SH-SY5Y (cell line): Measurements from ENCODE around the gene OBSCN.

Experiments
- GATA2 ChIP-seq: IDR thresholded peaks from 2 replicates; pipeline ENCODE4 v1.6.1; 2011; ENCODE audit warnings: mild to moderate bottlenecking, low read depth, low read length
- GATA3 ChIP-seq: IDR thresholded peaks from 2 replicates; pipeline ENCODE4 v1.6.1; 2011; ENCODE audit warnings: low read depth, mild to moderate bottlenecking, low read length, moderate library complexity

OBSCN gene

GRCh38 chr1:228385232-228385631, 177.4 kb downstream of the OBSCN start:
- TF ChIP-seq GATA3 (no peak), GATA2 (no peak)

- TF ChIP-seq GATA3 (no peak), GATA2 (no peak)
Observed at GRCh38 chr1:228387321-228387720, 179.5 kb downstream of the OBSCN start.

DNA sequence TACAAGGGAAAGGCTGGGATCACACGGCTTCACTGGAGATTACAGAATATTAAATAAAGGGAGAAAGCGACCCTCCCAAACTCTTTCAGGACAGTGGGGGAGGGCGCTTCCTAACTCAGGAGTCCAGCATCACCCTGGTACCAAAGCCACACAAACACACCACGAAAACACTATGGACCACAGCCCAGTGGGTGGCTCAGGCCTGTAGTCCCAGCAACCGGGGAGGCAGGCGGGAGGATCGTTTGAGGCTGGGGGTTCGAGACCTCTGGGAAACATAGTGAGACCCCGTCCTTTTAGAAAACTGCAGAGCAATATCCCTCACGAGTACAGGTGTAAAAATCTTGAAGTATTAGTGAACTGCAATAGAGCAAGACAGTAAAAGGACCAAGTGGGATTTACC, 182.8 kb downstream of the OBSCN start:
- TF ChIP-seq GATA2, result no peak
- TF ChIP-seq GATA3, result no peak

DNA sequence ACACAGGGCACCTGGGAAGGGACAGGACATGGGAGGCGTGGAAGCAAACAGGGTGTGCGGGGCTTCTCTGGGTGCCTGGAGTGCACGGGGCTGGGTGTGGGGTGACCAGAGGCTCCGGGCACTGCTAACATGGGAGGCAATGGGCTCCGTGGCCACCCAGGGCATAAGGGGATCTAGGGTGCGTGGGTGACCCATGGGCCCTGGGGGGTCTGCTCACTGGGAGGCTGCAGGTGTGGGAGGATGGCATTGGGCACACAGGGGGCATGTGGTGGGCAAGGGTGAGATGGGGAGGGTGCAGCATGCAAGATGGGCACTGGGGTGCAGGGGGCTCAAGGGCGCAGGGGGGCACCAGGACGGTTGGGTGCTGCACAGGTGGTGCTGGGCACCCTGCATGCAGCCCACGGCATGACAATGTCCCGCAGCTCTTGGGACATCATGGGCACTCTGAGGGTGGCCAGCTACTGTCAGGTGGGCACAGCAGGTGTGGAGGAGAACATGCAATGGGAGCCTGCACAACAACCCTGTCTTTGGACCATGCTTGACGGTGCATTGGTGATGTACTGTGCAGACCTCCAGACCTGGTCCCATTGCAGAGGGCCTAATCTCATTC, 183.7 kb downstream of the OBSCN start:
- TF ChIP-seq GATA3 (no peak), GATA2 (no peak)

DNA sequence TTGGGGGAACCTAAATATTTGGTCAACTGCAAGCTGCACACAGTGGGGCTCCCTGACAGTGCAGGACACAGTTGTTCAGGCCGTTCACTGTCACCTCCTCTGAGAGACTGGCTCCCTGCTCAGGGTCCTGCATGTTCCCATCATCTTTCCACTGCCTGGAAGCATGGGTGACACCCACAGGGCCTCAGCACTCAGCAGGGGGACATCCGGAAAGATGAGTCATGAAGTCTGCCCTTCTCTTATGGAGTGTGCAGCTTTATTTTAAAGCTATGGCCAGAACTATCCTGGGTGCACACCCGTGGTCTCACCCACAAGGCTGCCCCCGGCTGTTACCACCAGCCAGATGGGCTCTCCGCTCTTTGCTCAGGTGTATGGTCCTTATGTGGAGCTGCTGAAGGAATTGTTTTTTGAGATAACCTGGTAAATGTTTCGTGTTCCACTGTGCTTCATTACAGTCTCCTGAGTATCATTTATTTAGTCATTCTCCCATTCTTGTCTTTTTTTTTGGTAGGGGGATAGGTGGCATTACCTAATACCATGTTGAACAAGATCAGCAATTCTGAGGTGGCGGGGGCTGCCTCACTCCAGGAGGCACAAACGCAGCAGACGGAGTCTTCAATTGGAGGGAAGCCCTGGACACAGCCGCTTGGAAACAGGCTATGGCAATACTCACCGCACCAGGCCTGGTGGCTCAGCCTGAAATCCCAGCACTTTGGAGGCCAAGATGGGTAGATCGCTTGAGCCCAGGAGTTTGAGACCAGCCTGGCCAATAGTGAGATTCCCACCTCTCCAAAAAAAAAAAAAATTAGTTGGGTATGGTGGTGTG, 184.5 kb downstream of the OBSCN start:
- TF ChIP-seq GATA3 (no peak), GATA2 (no peak)

DNA sequence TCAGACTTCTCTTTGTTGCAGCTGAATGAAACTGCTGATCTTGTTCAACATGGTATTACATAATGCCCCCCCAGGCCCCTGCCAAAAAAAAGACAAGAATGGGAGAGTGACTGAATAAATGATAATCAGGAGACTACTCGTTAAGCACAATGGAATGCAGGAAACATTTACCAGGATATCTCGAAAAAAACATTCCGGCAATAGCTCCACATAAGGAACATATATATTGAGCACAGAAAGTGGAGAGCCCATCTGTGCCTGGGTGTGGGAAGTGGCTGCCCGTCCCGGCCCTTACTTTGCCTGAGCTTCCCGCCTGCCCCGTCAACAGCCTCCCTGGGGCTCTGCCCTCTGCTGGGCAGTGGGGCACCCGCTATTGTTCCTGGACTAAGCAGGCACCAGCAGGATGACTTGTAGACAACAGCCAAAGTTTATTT, 185.4 kb downstream of the OBSCN start:
- TF ChIP-seq GATA2, result no peak
- no peak for TF ChIP-seq GATA3

- TF ChIP-seq GATA3 (no peak), GATA2 (no peak)
Observed at GRCh38 chr1:228393811-228394570, 186.1 kb downstream of the OBSCN start.

DNA sequence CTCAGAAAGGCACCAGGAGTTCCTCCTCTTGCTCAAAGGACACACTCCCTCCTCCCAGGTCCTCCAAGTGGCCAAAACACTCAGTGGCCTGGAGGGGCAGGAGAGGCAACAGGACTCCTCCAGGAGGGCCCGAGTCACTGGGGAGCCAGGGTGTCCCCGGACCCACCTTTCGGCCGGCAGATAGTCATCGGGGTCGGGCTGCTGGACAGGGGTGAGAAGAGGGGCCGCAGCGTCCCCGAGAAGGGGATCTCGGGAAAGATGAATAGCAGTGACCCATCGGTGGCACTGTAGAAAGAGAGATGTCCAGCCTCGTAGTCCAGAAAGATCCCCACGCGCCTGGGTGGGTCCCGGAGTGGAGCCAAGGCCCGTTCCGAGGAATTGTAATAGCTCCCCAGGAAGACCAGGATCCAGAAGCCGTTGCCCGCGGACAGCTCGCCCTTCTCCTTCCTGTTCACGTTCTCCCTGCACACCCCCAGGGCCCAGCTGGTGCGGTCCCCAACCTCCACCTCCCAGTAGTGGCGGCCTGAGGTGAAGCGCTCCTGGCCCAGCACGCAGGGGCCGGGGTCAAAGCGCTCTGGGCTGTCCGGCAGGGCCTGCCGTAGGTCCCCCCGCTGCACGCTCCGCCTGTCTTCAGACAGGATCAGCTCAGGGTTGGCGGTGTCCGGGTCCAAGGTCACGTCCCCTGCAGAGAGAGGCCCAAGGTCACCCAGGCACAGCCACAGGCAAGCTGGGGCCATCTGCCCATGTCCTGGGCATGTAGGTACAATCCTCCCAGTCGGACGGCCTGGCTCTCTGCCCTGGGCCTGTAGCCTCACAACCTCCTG, 186.9 kb downstream of the OBSCN start:
- TF ChIP-seq GATA3 (no peak), GATA2 (no peak)

DNA sequence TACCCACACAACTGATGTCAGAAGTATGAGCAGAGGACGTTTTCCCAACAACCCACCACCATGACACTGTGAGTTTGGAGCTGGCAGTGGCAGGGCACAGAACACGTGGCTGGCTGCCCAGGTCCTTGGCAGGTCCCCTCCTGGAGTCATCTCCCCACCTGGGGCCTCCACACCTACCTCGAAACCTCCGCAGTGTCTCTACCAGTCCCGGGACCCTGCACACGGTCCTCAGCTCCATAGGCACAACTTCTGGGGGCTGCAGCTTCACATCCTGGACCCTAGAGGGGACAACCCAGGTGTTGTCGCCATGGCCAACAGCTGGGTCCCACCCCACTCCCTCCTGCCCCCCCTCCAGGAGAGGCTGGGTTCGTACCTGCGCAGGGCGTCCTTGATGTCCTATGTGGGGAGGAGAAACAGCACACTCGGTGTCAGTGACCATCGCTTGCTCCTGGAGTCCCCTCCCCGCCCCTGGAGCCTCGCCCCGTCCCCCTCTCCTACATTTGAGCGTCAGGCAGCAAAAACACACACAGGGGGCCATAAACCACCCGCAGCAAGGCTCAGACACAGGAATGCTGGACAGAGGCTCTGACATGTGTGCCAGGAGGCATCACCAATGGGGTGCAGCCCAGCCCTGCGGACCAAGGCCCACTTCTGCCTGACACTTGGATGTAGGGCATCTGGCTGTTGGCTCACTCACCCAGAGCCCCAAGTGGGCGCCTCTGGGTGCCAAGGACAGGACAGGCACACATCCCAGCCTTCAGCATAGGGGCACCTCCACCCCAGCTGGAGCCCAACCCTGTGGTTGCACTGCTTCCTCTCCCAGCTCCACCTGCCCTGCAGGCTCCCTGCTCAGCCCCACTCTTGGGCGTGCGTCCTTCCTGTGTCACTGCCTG, 189.2 kb downstream of the OBSCN start:
- TF ChIP-seq GATA3 (no peak), GATA2 (no peak)

DNA sequence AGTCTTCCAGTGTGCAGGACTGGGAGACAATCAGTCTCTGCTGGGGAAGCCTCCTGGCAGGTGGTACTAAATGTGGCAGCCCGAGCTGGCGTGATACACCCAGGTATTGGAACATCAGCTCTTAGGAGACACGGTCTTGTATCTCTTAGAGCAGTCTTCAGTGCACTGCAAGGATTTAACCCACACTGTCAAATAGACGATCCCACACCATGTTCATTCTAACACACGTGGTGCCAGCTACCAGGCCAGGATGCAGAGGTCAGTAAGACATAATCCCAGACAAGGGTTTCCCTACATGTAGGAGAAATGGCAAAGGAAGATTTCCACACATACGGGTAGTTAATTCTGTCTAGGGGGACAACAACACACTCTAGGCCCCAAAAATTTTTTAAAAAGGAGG, 190.1 kb downstream of the OBSCN start:
- no peak for TF ChIP-seq GATA3
- no peak for TF ChIP-seq GATA2

DNA sequence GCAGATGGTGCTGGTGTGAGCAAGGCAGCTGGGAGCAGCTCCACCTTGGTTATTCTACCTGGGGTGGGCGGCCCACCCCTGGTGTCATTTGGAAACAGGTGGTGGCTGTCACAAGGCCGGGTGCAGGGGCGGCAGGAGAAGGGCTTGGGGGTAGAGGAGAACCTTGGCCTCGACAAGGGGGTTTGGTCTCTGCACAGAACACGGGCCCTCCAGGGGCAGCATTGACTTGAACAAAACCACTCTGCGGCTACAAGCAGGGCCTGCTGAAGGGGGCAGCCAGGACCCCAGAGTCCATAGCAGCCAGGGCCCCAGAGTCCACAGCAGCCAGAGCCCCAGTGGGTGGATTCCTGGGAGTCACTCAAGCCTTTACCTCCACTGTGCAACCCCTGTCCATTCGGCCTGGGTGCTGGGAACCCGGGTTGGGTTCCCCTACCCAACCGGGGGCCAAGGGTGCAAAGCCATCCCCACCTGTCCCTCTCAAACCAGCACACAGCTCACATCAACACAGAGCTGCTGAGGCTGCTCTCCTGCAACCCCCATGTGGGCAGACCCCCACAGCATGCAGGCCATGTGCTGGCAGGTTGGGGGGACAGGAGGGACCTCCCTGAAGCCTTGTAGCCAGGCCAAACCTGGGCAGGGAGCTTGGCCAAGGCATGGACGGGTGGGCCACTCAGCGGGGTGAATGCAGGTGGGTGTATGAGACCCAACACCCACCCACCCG, 191.1 kb downstream of the OBSCN start:
- no peak for TF ChIP-seq GATA3
- TF ChIP-seq GATA2, result no peak

GRCh38 chr1:228399531-228400236, 191.8 kb downstream of the OBSCN start:
- no peak for TF ChIP-seq GATA2
- no peak for TF ChIP-seq GATA3
